C4-2B (cell line): ENCODE measurements around the gene GPR135.

ENCODE experiments used
- H3K27ac ChIP-seq: fragments of 450-650 bp; 2 replicates; pipeline ENCODE4 v1.5.1; 2017
- ZFX ChIP-seq: fragments of 450-650 bp; IDR thresholded peaks from 2 replicates; pipeline ENCODE4 v1.6.1; 2017
- TF ChIP-seq, protein P1 (sequence below): fragments of 450-650 bp; conservative IDR thresholded peaks from 2 replicates; pipeline ENCODE4 v1.5.1; 2017; ENCODE audit warnings: mild to moderate bottlenecking

The GPR135 gene

DNA sequence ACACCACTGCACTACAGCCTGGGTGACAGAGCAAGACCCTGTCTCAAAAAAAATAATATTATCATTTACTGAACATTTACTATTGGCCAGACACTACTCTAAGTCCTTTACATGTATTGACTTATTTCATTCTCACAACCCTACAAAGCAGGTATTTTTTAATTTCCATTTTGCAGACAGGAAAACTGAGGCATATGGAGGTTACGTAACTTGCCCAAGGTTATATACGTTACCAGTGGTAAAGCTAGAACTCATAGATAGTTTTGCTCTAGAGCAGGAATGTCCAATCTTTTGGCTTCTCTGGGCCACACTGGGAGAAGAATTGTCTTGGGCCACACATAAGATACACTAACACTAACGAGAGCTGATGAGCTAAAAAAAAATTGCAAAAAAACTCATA, 13.4 kb upstream of the GPR135 start:
- TF ChIP-seq, protein P1, sequence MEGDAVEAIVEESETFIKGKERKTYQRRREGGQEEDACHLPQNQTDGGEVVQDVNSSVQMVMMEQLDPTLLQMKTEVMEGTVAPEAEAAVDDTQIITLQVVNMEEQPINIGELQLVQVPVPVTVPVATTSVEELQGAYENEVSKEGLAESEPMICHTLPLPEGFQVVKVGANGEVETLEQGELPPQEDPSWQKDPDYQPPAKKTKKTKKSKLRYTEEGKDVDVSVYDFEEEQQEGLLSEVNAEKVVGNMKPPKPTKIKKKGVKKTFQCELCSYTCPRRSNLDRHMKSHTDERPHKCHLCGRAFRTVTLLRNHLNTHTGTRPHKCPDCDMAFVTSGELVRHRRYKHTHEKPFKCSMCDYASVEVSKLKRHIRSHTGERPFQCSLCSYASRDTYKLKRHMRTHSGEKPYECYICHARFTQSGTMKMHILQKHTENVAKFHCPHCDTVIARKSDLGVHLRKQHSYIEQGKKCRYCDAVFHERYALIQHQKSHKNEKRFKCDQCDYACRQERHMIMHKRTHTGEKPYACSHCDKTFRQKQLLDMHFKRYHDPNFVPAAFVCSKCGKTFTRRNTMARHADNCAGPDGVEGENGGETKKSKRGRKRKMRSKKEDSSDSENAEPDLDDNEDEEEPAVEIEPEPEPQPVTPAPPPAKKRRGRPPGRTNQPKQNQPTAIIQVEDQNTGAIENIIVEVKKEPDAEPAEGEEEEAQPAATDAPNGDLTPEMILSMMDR = no peak
- no peak for TF ChIP-seq ZFX
- H3K27ac ChIP-seq = no peak overlapping the region

DNA sequence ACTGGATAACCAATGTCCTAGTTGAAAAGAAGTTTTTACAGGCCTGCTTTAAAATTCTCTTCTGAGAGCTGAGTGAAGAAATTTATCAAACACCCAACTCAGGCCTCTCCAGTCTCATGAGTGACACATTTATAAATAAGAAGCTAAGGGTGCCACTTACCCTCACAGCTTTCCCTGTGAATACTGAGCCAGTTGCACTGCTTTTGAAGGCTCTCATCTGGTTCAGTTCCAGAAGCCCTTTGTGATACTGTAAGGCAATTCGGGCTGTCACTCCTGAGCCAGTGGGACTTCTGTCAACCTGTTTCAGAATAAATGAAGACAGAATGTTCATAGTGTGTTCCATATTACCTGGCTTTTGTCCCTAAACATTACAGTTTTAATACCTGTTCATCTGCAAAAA, 10.5 kb upstream of the GPR135 start:
- TF ChIP-seq, protein P1 = no peak
- no peak for TF ChIP-seq ZFX
- no peak overlapping the region for H3K27ac ChIP-seq

- TF ChIP-seq ZFX = no peak
- TF ChIP-seq, protein P1 = no peak
- H3K27ac ChIP-seq = no peak overlapping the region
These were observed 9.0 kb upstream of the GPR135 start for GRCh38 chr14:59474172-59474571.

DNA sequence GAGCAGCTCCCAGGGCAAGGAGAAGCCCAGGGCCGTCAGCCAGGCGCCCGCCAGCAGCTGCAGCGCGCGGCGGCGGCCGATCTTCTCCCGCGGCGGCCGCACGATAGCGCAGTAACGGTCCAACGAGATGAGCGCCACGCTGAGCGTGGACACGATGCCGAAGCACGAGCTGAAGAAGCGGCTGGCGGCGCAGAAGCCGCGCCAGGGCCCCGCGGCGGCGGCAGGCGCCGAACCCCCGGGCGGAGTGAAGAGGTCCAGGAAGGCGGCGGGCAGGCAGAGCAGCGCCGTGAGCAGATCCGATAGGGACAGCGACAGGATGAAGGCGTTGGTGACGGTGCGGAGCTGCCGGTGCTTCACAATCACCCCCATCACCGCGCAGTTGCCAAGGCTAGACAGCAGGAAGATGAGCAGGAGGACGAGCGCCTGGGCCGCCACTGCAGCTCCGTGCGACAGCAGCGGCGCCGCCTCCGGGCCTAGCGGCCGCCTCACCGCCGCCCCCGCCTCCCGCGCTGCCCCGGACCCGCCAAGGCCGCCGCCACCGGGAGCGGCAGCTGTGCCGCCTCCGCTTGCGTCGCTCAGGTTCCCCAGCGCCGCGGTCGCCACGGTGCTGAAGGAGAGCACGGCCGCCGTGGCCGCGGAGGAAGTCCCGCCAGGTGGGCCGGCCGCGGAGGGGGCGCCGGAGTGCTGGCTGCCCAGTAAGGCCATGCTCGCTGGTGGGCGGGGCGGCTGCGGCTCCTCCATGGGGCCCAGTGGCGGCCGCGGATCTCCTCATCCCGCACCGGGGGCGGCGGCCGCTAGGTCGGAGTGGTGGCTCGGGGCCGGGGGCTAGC, 479 bp downstream of the GPR135 start:
- TF ChIP-seq, protein P1 = no peak
- TF ChIP-seq ZFX = no peak
- no peak overlapping the region for H3K27ac ChIP-seq

DNA sequence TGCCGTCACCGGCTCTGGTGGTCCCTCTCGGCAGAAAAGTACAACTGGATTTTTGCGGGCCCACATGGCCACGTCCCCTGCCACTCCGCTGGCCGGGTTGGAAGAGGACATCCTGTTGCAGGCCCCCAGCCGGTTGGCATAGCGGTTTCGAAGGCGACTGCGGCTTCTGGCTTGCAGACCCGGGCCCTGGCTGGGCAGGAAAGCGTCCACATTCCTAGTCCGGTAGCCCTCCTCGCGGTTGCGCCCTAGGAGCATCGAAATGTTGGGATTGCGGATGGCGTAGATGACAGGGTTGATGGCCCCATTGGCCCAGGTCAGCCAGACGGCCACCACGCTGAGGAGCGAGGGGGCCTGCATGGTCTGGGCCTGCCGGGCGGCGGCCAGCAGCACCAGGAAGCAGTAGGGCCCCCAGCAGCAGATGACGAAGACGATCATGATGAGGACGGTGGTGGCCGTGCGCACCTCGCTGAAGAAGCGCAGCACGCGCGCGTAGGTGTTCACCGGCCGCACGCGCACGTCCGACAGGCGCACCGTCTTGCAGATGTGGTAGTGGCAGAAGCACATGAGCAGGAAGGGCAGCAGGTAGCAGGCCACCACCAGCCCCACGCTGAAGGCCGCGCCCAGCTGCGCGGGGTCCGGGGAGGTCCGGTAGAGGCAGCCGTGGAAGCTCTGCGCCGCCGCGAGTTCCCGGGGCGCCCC, 1.2 kb downstream of the GPR135 start:
- no peak overlapping the region for H3K27ac ChIP-seq

DNA sequence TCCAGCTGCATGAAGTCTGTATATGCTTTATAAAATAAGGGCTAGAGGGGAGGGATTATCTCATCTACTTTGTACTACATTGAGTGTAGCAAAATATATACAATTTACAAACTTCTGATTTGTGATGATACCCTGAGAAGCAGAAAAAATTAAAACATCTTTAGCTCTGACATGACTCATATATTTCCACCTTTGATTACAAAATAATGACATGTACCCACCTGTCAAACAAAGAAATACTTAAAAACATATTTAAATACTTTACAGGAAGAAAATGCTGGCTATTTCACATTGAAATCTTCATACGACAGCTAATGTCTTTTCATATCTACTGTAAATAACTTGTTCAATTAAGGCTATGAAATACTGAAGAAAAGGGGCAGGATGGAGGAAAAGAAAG, 3.3 kb downstream of the GPR135 start:
- no peak overlapping the region for H3K27ac ChIP-seq
- no peak for TF ChIP-seq ZFX
- TF ChIP-seq, protein P1 = no peak

More for the DNA sequence above, 1.2 kb downstream of the GPR135 start:
- TF ChIP-seq, protein P1 = no peak
- TF ChIP-seq ZFX = no peak

DNA sequence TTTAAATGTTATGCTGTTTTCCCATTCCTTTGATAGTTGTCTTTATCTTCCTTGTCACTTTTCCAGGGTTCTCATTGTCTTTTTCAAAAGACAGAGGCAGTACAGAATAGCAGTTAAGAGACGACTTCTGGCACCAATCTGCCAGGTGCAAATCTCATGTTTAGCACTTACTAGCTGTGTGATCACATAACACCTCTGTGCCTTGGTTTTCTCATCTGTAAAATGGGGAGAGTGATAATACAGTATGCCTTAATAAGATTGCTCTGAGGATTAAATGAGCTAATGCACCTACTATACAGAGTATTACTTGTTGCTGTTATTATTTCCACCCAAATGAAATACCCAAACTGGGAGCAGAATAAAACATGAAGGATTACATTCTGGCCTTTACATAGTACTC, 4.8 kb downstream of the GPR135 start:
- TF ChIP-seq, protein P1 = no peak
- no peak for TF ChIP-seq ZFX

More for the DNA sequence above, 4.8 kb downstream of the GPR135 start:
- H3K27ac ChIP-seq = no peak overlapping the region
